ENCODE measurements around the gene GNG12. TPM values are rescaled to one million over a fixed set of nuclear protein-coding genes. Genes with fewer than 3 reads are reported as not detected.

The GNG12 gene
- total RNA-seq, 1 experiment from 2014 or later: 102 TPM

GRCh38 chr1:67686267-67687197, 146.7 kb downstream of the GNG12 start:
- CTCF ChIA-PET: interaction anchor here (0.9 to 1.0 kb wide), 2 partner anchors 15 to 151 kb away, joined by 3 read pairs; no protein-coding TSS in a partner anchor
- Histone ChIP-seq H3K9me3 (ENCODE audit: insufficient read depth, low read depth) (no peaks in the 10 kb centered on the region), H3F3A (ENCODE audit: insufficient read depth, low read depth) (peaks cover 84% of the 10 kb centered on the region), H2AFZ (no peak overlapping the region), H3K4me3 (peak overlapping the region; percentile 90), H3K27me3 (ENCODE audit: insufficient read depth, low read depth) (no peaks in the 10 kb centered on the region), H3K27ac (peak overlapping the region; percentile 99), H3K36me3 (ENCODE audit: low read depth) (peaks cover 22% of the 10 kb centered on the region), H3K79me2 (ENCODE audit: low read depth) (peaks cover 33% of the 10 kb centered on the region), H3K9me2 (ENCODE audit: insufficient read depth) (no peaks in the 10 kb centered on the region), H4K20me1 (ENCODE audit: insufficient read depth) (no peaks in the 10 kb centered on the region), H3K4me1 (replicated peaks; ENCODE audit: insufficient read depth) (peaks cover 56% of the 10 kb centered on the region), H3K4me2 (peak overlapping the region; percentile 86)
- peak; percentile 84 to 98 for DNase-seq
- no peak for TF ChIP-seq CTCF (conservative IDR thresholded peaks at IDR 0.05)
- TF ChIP-seq EZH2 (IDR thresholded peaks at IDR 0.05; ENCODE audit: low read depth): no peak
- BruUV-seq (replicated peaks): TSS peak; percentile 72
- intact Hi-C loops (cut with micrococcal nuclease; ENCODE audit: unreplicated experiment): loop anchor here (1.0 to 10.0 kb wide), 9 partner anchors 14 to 752 kb away; partner anchors contain the start of genes GNG12 and SERBP1
- POLR2A ChIA-PET (ENCODE audit: unreplicated experiment): interaction anchor here (0.5 to 1.1 kb wide), 9 partner anchors 45 to 751 kb away, joined by 3 to 18 read pairs (median 5); no protein-coding TSS in a partner anchor

- Histone ChIP-seq H3K9me3 (ENCODE audit: insufficient read depth, low read depth) (no peaks in the 10 kb centered on the region), H3K79me2 (ENCODE audit: low read depth) (peaks cover 33% of the 10 kb centered on the region), H3K27ac (peak overlapping the region; percentile 99), H3K4me3 (peak overlapping the region; percentile 90), H3K27me3 (ENCODE audit: insufficient read depth, low read depth) (no peaks in the 10 kb centered on the region), H4K20me1 (ENCODE audit: insufficient read depth) (no peaks in the 10 kb centered on the region), H3K9me2 (ENCODE audit: insufficient read depth) (no peaks in the 10 kb centered on the region), H3K4me2 (peak overlapping the region; percentile 86), H3K36me3 (ENCODE audit: low read depth) (peaks cover 22% of the 10 kb centered on the region), H3F3A (ENCODE audit: insufficient read depth, low read depth) (peaks cover 83% of the 10 kb centered on the region), H3K4me1 (replicated peaks; ENCODE audit: insufficient read depth) (peaks cover 56% of the 10 kb centered on the region), H2AFZ (no peak overlapping the region)
- intact Hi-C loops (cut with micrococcal nuclease; ENCODE audit: unreplicated experiment): loop anchor here (1.0 to 10.0 kb wide), 10 partner anchors 15 to 751 kb away; partner anchors contain the start of genes GNG12 and SERBP1
- peak; percentile 46 to 51 for DNase-seq
- CTCF ChIA-PET: interaction anchor here (0.6 to 1.7 kb wide), 4 partner anchors 16 to 124 kb away, joined by 3 to 9 read pairs (median 8); no protein-coding TSS in a partner anchor
- TF ChIP-seq CTCF (conservative IDR thresholded peaks at IDR 0.05) (no peak), EZH2 (IDR thresholded peaks at IDR 0.05; ENCODE audit: low read depth) (no peak)
- POLR2A ChIA-PET (ENCODE audit: unreplicated experiment): interaction anchor here (0.6 to 2.4 kb wide), 12 partner anchors 9 to 255 kb away, joined by 3 to 60 read pairs (median 14); no protein-coding TSS in a partner anchor
- TSS peak; percentile 34 for BruUV-seq (replicated peaks)
These were observed 147.6 kb downstream of the GNG12 start for GRCh38 chr1:67685558-67686266.

All from PC-9 (cell line).